Measurements from ENCODE around the gene ATE1. TPM values are rescaled to one million over a fixed set of nuclear protein-coding genes. Genes with fewer than 3 reads are reported as not detected.
A peak's percentile ranks its signal among the peaks of the same experiment; 100 is the strongest.
"Not testable (repeated sequence)": the region's sequence is repeated elsewhere in the genome, so short reads cannot be mapped to it uniquely, and the experiment has no call there.

Gene ATE1
- total and polyA plus RNA-seq, 8 donors, result 2.8 to 15.4 (median 8.5) TPM

GRCh38 chr10:121926671-121927317 is 1.0 kb downstream of the ATE1 start:
- TF ChIP-seq, protein P1, sequence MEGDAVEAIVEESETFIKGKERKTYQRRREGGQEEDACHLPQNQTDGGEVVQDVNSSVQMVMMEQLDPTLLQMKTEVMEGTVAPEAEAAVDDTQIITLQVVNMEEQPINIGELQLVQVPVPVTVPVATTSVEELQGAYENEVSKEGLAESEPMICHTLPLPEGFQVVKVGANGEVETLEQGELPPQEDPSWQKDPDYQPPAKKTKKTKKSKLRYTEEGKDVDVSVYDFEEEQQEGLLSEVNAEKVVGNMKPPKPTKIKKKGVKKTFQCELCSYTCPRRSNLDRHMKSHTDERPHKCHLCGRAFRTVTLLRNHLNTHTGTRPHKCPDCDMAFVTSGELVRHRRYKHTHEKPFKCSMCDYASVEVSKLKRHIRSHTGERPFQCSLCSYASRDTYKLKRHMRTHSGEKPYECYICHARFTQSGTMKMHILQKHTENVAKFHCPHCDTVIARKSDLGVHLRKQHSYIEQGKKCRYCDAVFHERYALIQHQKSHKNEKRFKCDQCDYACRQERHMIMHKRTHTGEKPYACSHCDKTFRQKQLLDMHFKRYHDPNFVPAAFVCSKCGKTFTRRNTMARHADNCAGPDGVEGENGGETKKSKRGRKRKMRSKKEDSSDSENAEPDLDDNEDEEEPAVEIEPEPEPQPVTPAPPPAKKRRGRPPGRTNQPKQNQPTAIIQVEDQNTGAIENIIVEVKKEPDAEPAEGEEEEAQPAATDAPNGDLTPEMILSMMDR (IDR thresholded peaks at IDR 0.05), result no peak
- WGBS, 2 donors, result 0 to 1% methylated on average over 20 of the region's 20 CpGs

DNA sequence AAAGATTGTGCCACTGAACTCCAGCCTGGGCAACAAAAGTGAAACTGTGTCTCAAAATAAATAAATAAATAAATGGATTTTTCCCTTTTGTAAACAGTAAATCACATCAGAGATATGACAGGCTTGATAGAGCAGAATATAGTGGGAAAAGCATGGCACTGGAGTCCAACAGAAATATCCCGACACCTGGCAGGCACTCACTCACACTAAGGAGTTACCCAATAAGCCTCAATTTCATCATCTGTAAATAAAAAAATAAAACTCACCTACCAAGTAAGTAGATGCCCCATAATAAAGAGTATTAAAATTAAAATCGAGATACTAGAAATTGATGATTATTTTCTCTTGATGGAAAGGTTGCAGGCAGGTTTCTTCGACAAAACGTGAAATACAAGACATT is 1.7 kb downstream of the ATE1 start:
- no peak for FAIRE-seq
- Histone ChIP-seq H3K27ac (peak overlapping the region in 2 of 4 donors; percentile 96 to 99), H3K9me3 (no peaks in the 10 kb centered on the region), H3K36me3 (no peaks in the 10 kb centered on the region), H3K4me1 (peaks cover 3 to 13% (median 7%) of the 10 kb centered on the region in 3 donors), H3K4me3 (peak overlapping the region in 1 of 4 donors; percentile 88), H3K27me3 (no peaks in the 10 kb centered on the region)
- no peak for ATAC-seq
- 67 to 70% methylated on average over 4 of the region's 4 CpGs for WGBS, 2 donors
- TF ChIP-seq, protein P1 (IDR thresholded peaks at IDR 0.05), result no peak
- DNase-seq, result no peak
- intact Hi-C loops (cut with DNase I), result loop anchor here in 1 of 3 donors (10.0 kb wide), 1 partner anchor 129 kb away; no protein-coding TSS in a partner anchor

More at GRCh38 chr10:121926671-121927317, 1.0 kb downstream of the ATE1 start:
- Histone ChIP-seq H3K27me3 (no peaks in the 10 kb centered on the region), H3K4me1 (peaks cover 3 to 13% (median 8%) of the 10 kb centered on the region in 3 donors), H3K27ac (peak overlapping the region; percentile 95 to 99 (median 98)), H3K9me3 (no peaks in the 10 kb centered on the region), H3K4me3 (peak overlapping the region; percentile 88 to 100 (median 98)), H3K36me3 (no peaks in the 10 kb centered on the region)
- DNase-seq, result no peak
- ATAC-seq, result no peak
- intact Hi-C loops (cut with DNase I), result loop anchor here in 1 of 3 donors (10.0 kb wide), 1 partner anchor 128 kb away; no protein-coding TSS in a partner anchor
- no peak for FAIRE-seq

- Histone ChIP-seq H3K4me1 (peaks cover 0 to 5% (median 2%) of the 10 kb centered on the region in 3 donors), H3K36me3 (no peaks in the 10 kb centered on the region), H3K27ac (no peak overlapping the region), H3K9me3 (no peaks in the 10 kb centered on the region), H3K4me3 (no peak overlapping the region), H3K27me3 (no peaks in the 10 kb centered on the region)
- no peak for DNase-seq
- intact Hi-C loops (cut with DNase I), result loop anchor here in 1 of 3 donors (10.0 kb wide), 1 partner anchor 133 kb away; no protein-coding TSS in a partner anchor
- ATAC-seq, result no peak
- TF ChIP-seq, protein P1 (IDR thresholded peaks at IDR 0.05), result no peak
- no peak for FAIRE-seq
- WGBS, 2 donors, result 69 to 72% methylated on average over 10 of the region's 10 CpGs
Measured at GRCh38 chr10:121921238-121921931, 6.4 kb downstream of the ATE1 start.

DNA sequence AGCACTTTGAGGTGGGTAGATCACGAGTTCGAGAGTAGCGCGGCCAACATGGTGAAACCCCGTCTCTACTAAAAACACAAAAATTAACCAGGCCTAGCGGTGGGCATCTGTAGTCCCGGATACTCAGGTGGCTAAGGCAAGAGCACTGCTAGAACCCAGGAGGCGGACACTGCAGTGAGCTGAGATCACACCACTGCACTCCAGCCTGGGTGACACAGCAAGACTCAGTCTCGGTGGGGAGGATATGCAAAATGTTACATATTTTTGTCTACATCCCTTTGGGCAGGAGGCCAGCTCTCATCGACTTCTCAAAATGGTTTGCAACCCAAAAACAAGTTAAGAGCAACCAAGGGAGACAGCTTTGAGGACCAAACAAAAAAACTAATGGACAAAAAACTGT is 8.2 kb downstream of the ATE1 start:
- no peak for FAIRE-seq
- intact Hi-C loops (cut with DNase I), result loop anchor here in 1 of 3 donors (10.0 kb wide), 1 partner anchor 135 kb away; no protein-coding TSS in a partner anchor

GRCh38 chr10:121918800-121919199 is 9.0 kb downstream of the ATE1 start:
- DNase-seq; ATAC-seq; H3K36me3 ChIP-seq; intact Hi-C loops (cut with DNase I); H3K4me3 ChIP-seq; H3K4me1 ChIP-seq; H3K27ac ChIP-seq; H3K27me3 ChIP-seq; H3K9me3 ChIP-seq; FAIRE-seq: not testable (repeated sequence)
- WGBS, 2 donors, result 96 to 97% methylated on average over 7 of the region's 7 CpGs

More for the DNA sequence above, 8.2 kb downstream of the ATE1 start:
- no peaks in the 10 kb centered on the region for H3K9me3 ChIP-seq
- no peaks in the 10 kb centered on the region for H3K36me3 ChIP-seq
- H3K27me3 ChIP-seq, result no peaks in the 10 kb centered on the region
- DNase-seq (no peak), ATAC-seq (no peak)
- no peak overlapping the region for H3K27ac ChIP-seq
- TF ChIP-seq, protein P1 (IDR thresholded peaks at IDR 0.05), result no peak
- WGBS, 2 donors, result 91 to 92% methylated on average over 10 of the region's 10 CpGs
- no peak overlapping the region for H3K4me3 ChIP-seq
- no peaks in the 10 kb centered on the region for H3K4me1 ChIP-seq
